ENCODE measurements around the gene KCNV2. TPM values are rescaled to one million over a fixed set of nuclear protein-coding genes. Genes with fewer than 3 reads are reported as not detected.

Gene KCNV2
- total and polyA plus RNA-seq, 2 donors = not detected

Other genes starting within 250 kb of the KCNV2 start
- 1.6 TPM for gene VLDLR, start 95.7 kb upstream of the KCNV2 start, total RNA-seq
- 1.8 TPM for gene VLDLR, start 95.7 kb upstream of the KCNV2 start, polyA plus RNA-seq
- gene PUM3, start 126.6 kb downstream of the KCNV2 start, total RNA-seq = 49.0 TPM
- 42.4 TPM for gene PUM3, start 126.6 kb downstream of the KCNV2 start, polyA plus RNA-seq